Stimulated activated CD4-positive, alpha-beta T cell treated with anti-CD3 and anti-CD28 coated beads, Interleukin-15, amount 100 ng/mL, for 48 hours (primary cell): ENCODE results near the gene PRPF31.

Experiments
- DNase-seq, 2 donors: peaks; one replicate each; pipeline ENCODE4 v3.0.0-alpha.2; 2020; ENCODE audit warnings: low read depth in 2 of 2

Gene PRPF31

GRCh38 chr19:54107876-54108490, 7.6 kb upstream of the PRPF31 start:
- DNase-seq = no peak

GRCh38 chr19:54108496-54108895, 7.1 kb upstream of the PRPF31 start:
- no peak for DNase-seq

GRCh38 chr19:54109651-54110050, 5.9 kb upstream of the PRPF31 start:
- no peak for DNase-seq

GRCh38 chr19:54114340-54115108, 1.0 kb upstream of the PRPF31 start:
- no peak for DNase-seq

GRCh38 chr19:54121259-54121658, 5.7 kb downstream of the PRPF31 start:
- no peak for DNase-seq

GRCh38 chr19:54123682-54124081, 8.1 kb downstream of the PRPF31 start:
- DNase-seq = no peak

GRCh38 chr19:54124393-54124792, 8.8 kb downstream of the PRPF31 start:
- DNase-seq = no peak

- no peak for DNase-seq
Observed at GRCh38 chr19:54125713-54126112, 10.2 kb downstream of the PRPF31 start.

- no peak for DNase-seq
Observed at GRCh38 chr19:54127688-54128440, 12.3 kb downstream of the PRPF31 start.

- DNase-seq = no peak
Observed at GRCh38 chr19:54128441-54128725, 12.8 kb downstream of the PRPF31 start.

GRCh38 chr19:54128796-54129616, 13.5 kb downstream of the PRPF31 start:
- no peak for DNase-seq

GRCh38 chr19:54129617-54129996, 14.1 kb downstream of the PRPF31 start:
- no peak for DNase-seq

- DNase-seq = no peak
Observed at GRCh38 chr19:54133312-54133956, 17.9 kb downstream of the PRPF31 start.

GRCh38 chr19:54133957-54134590, 18.5 kb downstream of the PRPF31 start:
- DNase-seq = no peak

GRCh38 chr19:54136086-54136863, 20.7 kb downstream of the PRPF31 start:
- DNase-seq = no peak

GRCh38 chr19:54136864-54137698, 21.5 kb downstream of the PRPF31 start:
- peak; percentile 99 to 100 for DNase-seq

GRCh38 chr19:54137699-54138488, 22.3 kb downstream of the PRPF31 start, which contains the start of gene CNOT3:
CNOT3 (plus strand) TSS chr19:54137762; CDS start chr19:54142979, 5,217 bp downstream.
- no peak for DNase-seq

GRCh38 chr19:54138489-54139256, 23.1 kb downstream of the PRPF31 start:
- DNase-seq = no peak
